GM12878 (cell line): Measurements from ENCODE around the gene GCC2.

Experiments
- CTCF ChIP-seq, 3 experiments: IDR thresholded peaks in 2 of 3; conservative IDR thresholded peaks in 1 of 3; 2 replicates each; pipeline ENCODE4 v1.5.1; 2011; ENCODE audit warnings: low read depth in 3 of 3, low read length in 3 of 3, mild to moderate bottlenecking in 3 of 3, control low read depth in 2 of 3, moderate library complexity in 2 of 3, inconsistent platforms in 1 of 3, mixed read lengths in 1 of 3; ENCODE audit not compliant: control insufficient read depth in 2 of 3, insufficient read depth in 1 of 3; ENCODE audit errors: extremely low read depth in 1 of 3
- ELK1 ChIP-seq: IDR thresholded peaks from 2 replicates; pipeline ENCODE4 v1.6.1; 2012; ENCODE audit warnings: low read depth, low read length, improper control_type of control experiment
- GABPA ChIP-seq: IDR thresholded peaks from 2 replicates; pipeline ENCODE4 v1.6.1; 2014; ENCODE audit warnings: antibody characterized with exemption, low read depth, mild to moderate bottlenecking, inconsistent platforms
- NFYA ChIP-seq: IDR thresholded peaks from 2 replicates; pipeline ENCODE4 v1.6.1; 2011; ENCODE audit warnings: low read depth, mild to moderate bottlenecking, low read length, improper control_type of control experiment, borderline replicate concordance
- POLR2A ChIP-seq: IDR thresholded peaks from 2 replicates; pipeline ENCODE4 v1.6.1; 2011; ENCODE audit warnings: low read depth, mild to moderate bottlenecking, low read length
- POLR2AphosphoS2 ChIP-seq: IDR thresholded peaks from 2 replicates; pipeline ENCODE4 v1.6.1; 2011; ENCODE audit warnings: low read depth, mild to moderate bottlenecking, low read length, improper control_type of control experiment, moderate library complexity
- TAF1 ChIP-seq: IDR thresholded peaks from 2 replicates; pipeline ENCODE4 v1.6.1; 2011; ENCODE audit warnings: mild to moderate bottlenecking, low read depth, low read length, borderline replicate concordance

GRCh38 chr2:108446703-108447102 is 2.3 kb upstream of the GCC2 start:
- TF ChIP-seq NFYA (no peak), CTCF (IDR thresholded peaks at IDR 0.05 in 2 of 3, conservative IDR thresholded peaks at IDR 0.05 in 1 of 3; ENCODE audit: control insufficient read depth in 2 of 3, extremely low read depth in 1 of 3, insufficient read depth in 1 of 3, low read depth in 3 of 3, low read length in 3 of 3) (no peak), GABPA (no peak), ELK1 (no peak), TAF1 (no peak), POLR2A (no peak), POLR2AphosphoS2 (no peak)
